Prostate gland (tissue), 2 donors: ENCODE measurements around the gene SMIM14.

Experiments used
- CTCF ChIP-seq, 4 experiments: fragments of 200-600 bp in 2 of 4; fragments of 450-650 bp in 2 of 4; sonication (generic) in 2 of 4; IDR thresholded peaks; 1 replicate in 3 of 4; 2 replicates in 1 of 4; pipeline ENCODE4 v1.5.1; 2016 to 2019; ENCODE audit warnings: antibody characterized with exemption in 4 of 4, mild to moderate bottlenecking in 2 of 4, moderate library complexity in 2 of 4
- POLR2A ChIP-seq: fragments of 450-650 bp; IDR thresholded peaks from one replicate; pipeline ENCODE4 v1.6.1; 2016; ENCODE audit warnings: antibody characterized with exemption, mild to moderate bottlenecking
- POLR2AphosphoS5 ChIP-seq: sonication (generic); formaldehyde crosslinking; IDR thresholded peaks from one replicate; pipeline ENCODE4 v1.6.1; 2017; ENCODE audit warnings: antibody characterized with exemption

DNA sequence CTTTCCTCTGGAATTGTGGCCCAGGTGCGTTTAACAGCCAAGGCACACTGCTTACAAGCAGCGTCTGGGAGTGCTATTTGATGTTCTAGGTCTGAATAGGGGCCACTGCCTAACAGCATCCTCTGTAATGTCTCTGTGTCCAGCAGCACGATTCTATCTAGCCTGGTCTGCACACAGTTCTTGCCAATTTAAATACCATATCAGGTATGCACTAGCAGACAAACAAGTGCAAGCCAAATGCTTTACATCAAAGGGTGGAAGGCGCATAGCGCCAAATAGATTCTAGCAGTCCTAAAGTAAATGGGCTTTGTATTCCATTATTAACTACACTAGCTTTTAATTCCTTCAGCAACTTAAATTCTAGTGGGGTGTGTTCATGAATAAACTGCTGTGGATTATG lies 95.6 kb downstream of the SMIM14 start:
- no peak for TF ChIP-seq POLR2A
- TF ChIP-seq CTCF (IDR thresholded peaks at IDR 0.05), result no peak
- no peak for TF ChIP-seq POLR2AphosphoS5
